HG02870 (cell line): ENCODE results near the gene OR11H7.
"Not testable (repeated sequence)": the region's sequence is repeated elsewhere in the genome, so short reads cannot be mapped to it uniquely, and the experiment has no call there.

Source experiments
- ATAC-seq: cut with Tn5 transposase; IDR thresholded peaks from one replicate; pipeline ENCODE4 v1.9.1; 2021; ENCODE audit warnings: mild to moderate bottlenecking, moderate library complexity; ENCODE audit not compliant: unreplicated experiment

The OR11H7 gene

DNA sequence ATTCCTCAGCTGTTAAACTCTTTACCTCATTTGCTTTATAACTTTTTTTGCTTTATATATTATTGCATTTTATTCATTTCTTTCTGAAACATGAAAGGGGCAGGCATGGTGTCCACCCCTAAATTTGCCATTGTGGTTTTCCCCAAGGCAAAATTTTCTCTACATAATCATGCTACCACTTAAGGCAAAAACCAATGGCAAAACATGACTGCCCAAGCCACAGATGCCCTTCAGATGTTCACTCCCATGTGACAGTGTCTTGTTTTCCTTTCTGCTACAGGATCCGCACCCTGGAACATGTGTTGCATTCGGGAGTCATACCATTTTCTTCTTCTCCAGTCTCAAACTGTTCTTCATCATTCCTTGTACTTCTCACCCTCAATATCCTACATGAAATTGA is 48.6 kb downstream of the OR11H7 start:
- no peak for ATAC-seq

DNA sequence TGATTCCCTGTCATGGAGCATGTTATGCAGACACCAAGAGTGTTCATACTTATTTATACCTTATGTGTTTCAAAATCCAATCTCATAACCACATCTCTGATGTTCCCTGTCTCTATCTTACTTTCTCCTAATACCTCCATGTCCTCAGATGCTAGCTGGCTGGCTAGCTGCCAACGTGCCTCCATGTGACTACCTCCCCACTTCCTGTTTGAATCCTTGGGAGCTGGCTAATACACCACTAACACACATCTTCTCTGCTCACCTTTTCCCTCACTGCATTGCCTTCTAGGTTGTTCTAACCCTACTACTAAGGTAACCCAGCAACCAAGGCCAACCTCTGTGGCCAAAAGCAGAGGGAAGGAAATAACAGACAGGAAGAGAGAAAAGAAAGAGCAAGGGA is 49.6 kb downstream of the OR11H7 start:
- no peak for ATAC-seq

DNA sequence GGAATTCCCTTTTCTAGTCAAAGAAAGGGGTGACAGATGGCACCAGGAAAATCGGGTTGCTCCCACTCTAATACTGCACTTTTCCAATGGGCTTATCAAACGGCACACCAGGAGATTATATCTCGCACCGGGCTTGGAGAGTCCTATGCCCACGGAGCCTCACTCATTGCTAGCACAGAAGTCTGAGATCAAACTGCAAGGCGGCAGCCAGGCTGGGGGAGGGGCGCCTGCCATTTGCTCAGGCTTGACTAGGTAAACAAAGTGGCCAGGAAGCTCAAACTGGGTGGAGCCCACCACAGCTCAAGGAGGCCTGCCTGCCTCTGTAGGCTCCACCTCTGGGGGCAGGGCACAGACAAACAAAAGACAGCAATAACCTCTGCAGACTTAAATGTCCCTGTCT is 51.5 kb downstream of the OR11H7 start:
- ATAC-seq = not testable (repeated sequence)
